H54 (cell line): ENCODE measurements around the gene SEL1L3.

Experiments
- DNase-seq: peaks from one replicate; pipeline ENCODE4 v3.0.0; 2011; ENCODE audit warnings: low spot score, mixed read lengths; ENCODE audit not compliant: insufficient read length
- FAIRE-seq: peaks from 3 replicates; lab custom pipeline; 2011; peaks lifted over from hg19 to GRCh38; lab: Jason Lieb, UNC
- POLR2A ChIP-seq: IDR thresholded peaks from 2 replicates; pipeline ENCODE4 v1.6.1; 2011; ENCODE audit warnings: low read depth, mild to moderate bottlenecking, low read length

SEL1L3 gene

GRCh38 chr4:25826074-25826752, 36.6 kb downstream of the SEL1L3 start:
- DNase-seq (no peak), FAIRE-seq (no peak)
- TF ChIP-seq POLR2A = no peak

- DNase-seq (no peak), FAIRE-seq (no peak)
- TF ChIP-seq POLR2A = no peak
Measured at GRCh38 chr4:25823632-25824031, 39.2 kb downstream of the SEL1L3 start.

GRCh38 chr4:25821899-25822298, 40.9 kb downstream of the SEL1L3 start:
- no peak for TF ChIP-seq POLR2A
- no peak for FAIRE-seq
- DNase-seq = no peak

- FAIRE-seq (no peak), DNase-seq (no peak)
- no peak for TF ChIP-seq POLR2A
Measured at GRCh38 chr4:25821267-25821666, 41.5 kb downstream of the SEL1L3 start.

- DNase-seq = no peak
- TF ChIP-seq POLR2A = no peak
- FAIRE-seq = no peak
Measured at GRCh38 chr4:25818876-25819275, 43.9 kb downstream of the SEL1L3 start.

GRCh38 chr4:25818371-25818871, 44.4 kb downstream of the SEL1L3 start:
- no peak for DNase-seq
- no peak for TF ChIP-seq POLR2A
- FAIRE-seq = no peak

GRCh38 chr4:25817059-25817681, 45.6 kb downstream of the SEL1L3 start:
- TF ChIP-seq POLR2A = no peak
- DNase-seq = peak; percentile 18
- no peak for FAIRE-seq

GRCh38 chr4:25816591-25817058, 46.2 kb downstream of the SEL1L3 start:
- FAIRE-seq = no peak
- DNase-seq = no peak
- TF ChIP-seq POLR2A = no peak

- no peak for DNase-seq
- FAIRE-seq = no peak
- no peak for TF ChIP-seq POLR2A
Measured at GRCh38 chr4:25815586-25815985, 47.2 kb downstream of the SEL1L3 start.

- DNase-seq (no peak), FAIRE-seq (no peak)
- no peak for TF ChIP-seq POLR2A
Measured at GRCh38 chr4:25814301-25815136, 48.3 kb downstream of the SEL1L3 start.

- DNase-seq (peak; percentile 17), FAIRE-seq (no peak)
- TF ChIP-seq POLR2A = no peak
Measured at GRCh38 chr4:25813448-25814106, 49.2 kb downstream of the SEL1L3 start.

- DNase-seq = no peak
- no peak for FAIRE-seq
- no peak for TF ChIP-seq POLR2A
Measured at GRCh38 chr4:25811841-25812240, 50.9 kb downstream of the SEL1L3 start.

- no peak for FAIRE-seq
- no peak for TF ChIP-seq POLR2A
- DNase-seq = no peak
Measured at GRCh38 chr4:25811374-25811690, 51.5 kb downstream of the SEL1L3 start.

GRCh38 chr4:25810461-25811373, 52.1 kb downstream of the SEL1L3 start:
- TF ChIP-seq POLR2A = no peak
- FAIRE-seq = no peak
- no peak for DNase-seq
